Measurements from ENCODE around the gene TVP23A. TPM values are rescaled to one million over a fixed set of nuclear protein-coding genes. Genes with fewer than 3 reads are reported as not detected.

Gene TVP23A
- total RNA-seq, 4 donors from 2014 or later: not detected

- H3K27ac ChIP-seq: no peak overlapping the region
- TF ChIP-seq CTCF (IDR thresholded peaks at IDR 0.05 in 4 of 5, conservative IDR thresholded peaks at IDR 0.05 in 1 of 5): no peak
- TF ChIP-seq POLR2A (IDR thresholded peaks at IDR 0.05): no peak
- no peaks in the 10 kb centered on the region for H3K36me3 ChIP-seq
- H3K27me3 ChIP-seq: no peaks in the 10 kb centered on the region
- H3K4me1 ChIP-seq: no peaks in the 10 kb centered on the region
- no peak for ATAC-seq
- in situ Hi-C loops (cut with MboI; ENCODE audit: low sequenced_read_pairs in 4 of 4): no loop called here
- H3K9me3 ChIP-seq: no peaks in the 10 kb centered on the region
- intact Hi-C loops (cut with DNase I; ENCODE audit: low total_unique reads): no loop called here
- no peak for DNase-seq
- no peak overlapping the region for H3K4me3 ChIP-seq
Observed at GRCh38 chr16:10847176-10847575, 28.6 kb upstream of the TVP23A start.

GRCh38 chr16:10846213-10846998 lies 27.8 kb upstream of the TVP23A start:
- no peaks in the 10 kb centered on the region for H3K27me3 ChIP-seq
- no peaks in the 10 kb centered on the region for H3K9me3 ChIP-seq
- intact Hi-C loops (cut with DNase I; ENCODE audit: low total_unique reads) (no loop called here), in situ Hi-C loops (cut with MboI; ENCODE audit: low sequenced_read_pairs in 4 of 4) (no loop called here)
- no peak overlapping the region for H3K27ac ChIP-seq
- TF ChIP-seq CTCF (IDR thresholded peaks at IDR 0.05 in 4 of 5, conservative IDR thresholded peaks at IDR 0.05 in 1 of 5): no peak
- no peaks in the 10 kb centered on the region for H3K4me1 ChIP-seq
- no peak overlapping the region for H3K4me3 ChIP-seq
- no peak for DNase-seq
- no peak for ATAC-seq
- no peaks in the 10 kb centered on the region for H3K36me3 ChIP-seq

GRCh38 chr16:10840703-10841102 lies 22.1 kb upstream of the TVP23A start:
- intact Hi-C loops (cut with DNase I; ENCODE audit: low total_unique reads) (no loop called here), in situ Hi-C loops (cut with MboI; ENCODE audit: low sequenced_read_pairs in 4 of 4) (no loop called here)

GRCh38 chr16:10839279-10839666 lies 20.7 kb upstream of the TVP23A start:
- in situ Hi-C loops (cut with MboI; ENCODE audit: low sequenced_read_pairs in 4 of 4) (no loop called here), intact Hi-C loops (cut with DNase I; ENCODE audit: low total_unique reads) (loop anchor here (10.0 kb wide), 1 partner anchor 76 kb away; no protein-coding TSS in a partner anchor)
- H3K27me3 ChIP-seq: no peaks in the 10 kb centered on the region
- H3K27ac ChIP-seq: no peak overlapping the region
- TF ChIP-seq POLR2A (IDR thresholded peaks at IDR 0.05): no peak
- no peak for TF ChIP-seq CTCF (IDR thresholded peaks at IDR 0.05 in 4 of 5, conservative IDR thresholded peaks at IDR 0.05 in 1 of 5)
- no peaks in the 10 kb centered on the region for H3K4me1 ChIP-seq
- H3K9me3 ChIP-seq: no peaks in the 10 kb centered on the region
- no peak overlapping the region for H3K4me3 ChIP-seq
- no peaks in the 10 kb centered on the region for H3K36me3 ChIP-seq
- DNase-seq: no peak
- no peak for ATAC-seq

More at GRCh38 chr16:10840703-10841102, 22.1 kb upstream of the TVP23A start:
- Histone ChIP-seq H3K27me3 (no peaks in the 10 kb centered on the region), H3K27ac (no peak overlapping the region), H3K4me3 (no peak overlapping the region), H3K36me3 (no peaks in the 10 kb centered on the region), H3K9me3 (no peaks in the 10 kb centered on the region), H3K4me1 (no peaks in the 10 kb centered on the region)
- TF ChIP-seq POLR2A (IDR thresholded peaks at IDR 0.05): no peak
- TF ChIP-seq CTCF (IDR thresholded peaks at IDR 0.05 in 4 of 5, conservative IDR thresholded peaks at IDR 0.05 in 1 of 5): no peak
- no peak for DNase-seq
- ATAC-seq: no peak

Data from gastrocnemius medialis (tissue), 4 donors.